ENCODE data around the gene PEX7.

The PEX7 gene

GRCh38 chr6:136920671-136921380, 98.4 kb downstream of the PEX7 start:
- peak overlapping the region; percentile 0 for H3K9ac ChIP-seq (ENCODE audit: low read length)
- H3K4me1 ChIP-seq (ENCODE audit: control insufficient read depth, low read depth, low read length): peaks cover 5% of the 10 kb centered on the region
- H3K9me3 ChIP-seq (ENCODE audit: control insufficient read depth, low read depth, low read length): no peaks in the 10 kb centered on the region
- H3K4me3 ChIP-seq (ENCODE audit: low read length): peak overlapping the region; percentile 61
- H3K36me3 ChIP-seq (ENCODE audit: control insufficient read depth, low read depth, low read length): no peaks in the 10 kb centered on the region
- no peak overlapping the region for H3K27ac ChIP-seq (ENCODE audit: low read length)
- peaks cover 65% of the 10 kb centered on the region for H3K27me3 ChIP-seq (ENCODE audit: control insufficient read depth, insufficient read depth, low read length)

- Histone ChIP-seq H3K9ac (ENCODE audit: low read length) (peak overlapping the region; percentile 0), H3K4me1 (ENCODE audit: control insufficient read depth, low read depth, low read length) (peaks cover 5% of the 10 kb centered on the region), H3K36me3 (ENCODE audit: control insufficient read depth, low read depth, low read length) (no peaks in the 10 kb centered on the region), H3K4me3 (ENCODE audit: low read length) (peak overlapping the region; percentile 61), H3K27ac (ENCODE audit: low read length) (no peak overlapping the region), H3K9me3 (ENCODE audit: control insufficient read depth, low read depth, low read length) (no peaks in the 10 kb centered on the region), H3K27me3 (ENCODE audit: control insufficient read depth, insufficient read depth, low read length) (peaks cover 65% of the 10 kb centered on the region)
These were observed 99.1 kb downstream of the PEX7 start for GRCh38 chr6:136921381-136921935.

GRCh38 chr6:136921936-136922684, 99.7 kb downstream of the PEX7 start, which contains the start of gene SLC35D3:
SLC35D3 (plus strand) TSS chr6:136922301; CDS start chr6:136922429, 128 bp downstream.
- Histone ChIP-seq H3K4me3 (ENCODE audit: low read length) (peak within 1 kb of the TSS; percentile 61), H3K9me3 (ENCODE audit: control insufficient read depth, low read depth, low read length) (no peaks in the 10 kb centered on the region), H3K27ac (ENCODE audit: low read length) (no peak within 1 kb of the TSS), H3K36me3 (ENCODE audit: control insufficient read depth, low read depth, low read length) (no peaks in the 10 kb centered on the region), H3K27me3 (ENCODE audit: control insufficient read depth, insufficient read depth, low read length) (peaks cover 65% of the 10 kb centered on the region), H3K9ac (ENCODE audit: low read length) (peak within 1 kb of the TSS; percentile 0), H3K4me1 (ENCODE audit: control insufficient read depth, low read depth, low read length) (peaks cover 5% of the 10 kb centered on the region)

GRCh38 chr6:136922685-136923006, 100.3 kb downstream of the PEX7 start:
- no peaks in the 10 kb centered on the region for H3K36me3 ChIP-seq (ENCODE audit: control insufficient read depth, low read depth, low read length)
- H3K9me3 ChIP-seq (ENCODE audit: control insufficient read depth, low read depth, low read length): no peaks in the 10 kb centered on the region
- H3K27ac ChIP-seq (ENCODE audit: low read length): no peak overlapping the region
- H3K4me1 ChIP-seq (ENCODE audit: control insufficient read depth, low read depth, low read length): peaks cover 5% of the 10 kb centered on the region
- peaks cover 65% of the 10 kb centered on the region for H3K27me3 ChIP-seq (ENCODE audit: control insufficient read depth, insufficient read depth, low read length)
- H3K9ac ChIP-seq (ENCODE audit: low read length): no peak overlapping the region
- H3K4me3 ChIP-seq (ENCODE audit: low read length): peak overlapping the region; percentile 61

GRCh38 chr6:136923116-136923953, 100.9 kb downstream of the PEX7 start:
- no peaks in the 10 kb centered on the region for H3K36me3 ChIP-seq (ENCODE audit: control insufficient read depth, low read depth, low read length)
- H3K9me3 ChIP-seq (ENCODE audit: control insufficient read depth, low read depth, low read length): no peaks in the 10 kb centered on the region
- H3K4me3 ChIP-seq (ENCODE audit: low read length): no peak overlapping the region
- H3K27me3 ChIP-seq (ENCODE audit: control insufficient read depth, insufficient read depth, low read length): peaks cover 65% of the 10 kb centered on the region
- peaks cover 5% of the 10 kb centered on the region for H3K4me1 ChIP-seq (ENCODE audit: control insufficient read depth, low read depth, low read length)
- H3K27ac ChIP-seq (ENCODE audit: low read length): no peak overlapping the region
- H3K9ac ChIP-seq (ENCODE audit: low read length): no peak overlapping the region

DNA sequence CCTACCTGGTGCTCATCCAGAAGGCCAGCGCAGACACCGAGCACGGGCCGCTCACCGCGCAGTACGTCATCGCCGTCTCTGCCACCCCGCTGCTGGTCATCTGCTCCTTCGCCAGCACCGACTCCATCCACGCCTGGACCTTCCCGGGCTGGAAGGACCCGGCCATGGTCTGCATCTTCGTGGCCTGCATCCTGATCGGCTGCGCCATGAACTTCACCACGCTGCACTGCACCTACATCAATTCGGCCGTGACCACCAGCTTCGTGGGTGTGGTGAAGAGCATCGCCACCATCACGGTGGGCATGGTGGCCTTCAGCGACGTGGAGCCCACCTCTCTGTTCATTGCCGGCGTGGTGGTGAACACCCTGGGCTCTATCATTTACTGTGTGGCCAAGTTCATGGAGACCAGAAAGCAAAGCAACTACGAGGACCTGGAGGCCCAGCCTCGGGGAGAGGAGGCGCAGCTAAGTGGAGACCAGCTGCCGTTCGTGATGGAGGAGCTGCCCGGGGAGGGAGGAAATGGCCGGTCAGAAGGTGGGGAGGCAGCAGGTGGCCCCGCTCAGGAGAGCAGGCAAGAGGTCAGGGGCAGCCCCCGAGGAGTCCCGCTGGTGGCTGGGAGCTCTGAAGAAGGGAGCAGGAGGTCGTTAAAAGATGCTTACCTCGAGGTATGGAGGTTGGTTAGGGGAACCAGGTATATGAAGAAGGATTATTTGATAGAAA, 101.7 kb downstream of the PEX7 start:
- no peaks in the 10 kb centered on the region for H3K9me3 ChIP-seq (ENCODE audit: control insufficient read depth, low read depth, low read length)
- H3K4me1 ChIP-seq (ENCODE audit: control insufficient read depth, low read depth, low read length): no peaks in the 10 kb centered on the region
- H3K36me3 ChIP-seq (ENCODE audit: control insufficient read depth, low read depth, low read length): no peaks in the 10 kb centered on the region
- no peak overlapping the region for H3K4me3 ChIP-seq (ENCODE audit: low read length)
- H3K9ac ChIP-seq (ENCODE audit: low read length): no peak overlapping the region
- no peak overlapping the region for H3K27ac ChIP-seq (ENCODE audit: low read length)
- H3K27me3 ChIP-seq (ENCODE audit: control insufficient read depth, insufficient read depth, low read length): peaks cover 57% of the 10 kb centered on the region

GRCh38 chr6:136926383-136926782, 104.0 kb downstream of the PEX7 start:
- Histone ChIP-seq H3K36me3 (ENCODE audit: control insufficient read depth, low read depth, low read length) (no peaks in the 10 kb centered on the region), H3K9ac (ENCODE audit: low read length) (no peak overlapping the region), H3K27me3 (ENCODE audit: control insufficient read depth, insufficient read depth, low read length) (peaks cover 35% of the 10 kb centered on the region), H3K4me1 (ENCODE audit: control insufficient read depth, low read depth, low read length) (no peaks in the 10 kb centered on the region), H3K4me3 (ENCODE audit: low read length) (no peak overlapping the region), H3K9me3 (ENCODE audit: control insufficient read depth, low read depth, low read length) (no peaks in the 10 kb centered on the region), H3K27ac (ENCODE audit: low read length) (no peak overlapping the region)

DNA sequence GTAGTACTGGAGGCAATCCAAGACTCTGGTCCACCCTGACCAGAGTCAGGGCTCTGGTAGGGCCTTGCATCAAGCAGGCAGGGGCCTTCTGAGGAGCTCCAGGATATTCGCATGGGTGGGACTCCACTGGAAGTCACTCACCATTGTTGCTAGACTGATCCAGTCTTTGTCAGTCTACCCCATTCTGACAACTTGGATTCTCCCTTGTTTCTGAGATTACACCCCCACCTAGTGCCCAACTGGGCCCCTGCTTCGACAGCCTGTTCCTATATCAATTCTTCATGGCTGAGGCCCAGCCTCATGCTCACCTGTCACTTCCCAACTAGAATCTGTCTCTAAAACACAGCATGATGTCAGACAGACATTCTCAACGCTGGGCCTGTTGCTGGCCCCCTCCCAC, 104.9 kb downstream of the PEX7 start:
- Histone ChIP-seq H3K4me1 (ENCODE audit: control insufficient read depth, low read depth, low read length) (no peaks in the 10 kb centered on the region), H3K36me3 (ENCODE audit: control insufficient read depth, low read depth, low read length) (no peaks in the 10 kb centered on the region), H3K4me3 (ENCODE audit: low read length) (no peak overlapping the region), H3K27ac (ENCODE audit: low read length) (no peak overlapping the region), H3K9me3 (ENCODE audit: control insufficient read depth, low read depth, low read length) (no peaks in the 10 kb centered on the region), H3K9ac (ENCODE audit: low read length) (no peak overlapping the region), H3K27me3 (ENCODE audit: control insufficient read depth, insufficient read depth, low read length) (peaks cover 25% of the 10 kb centered on the region)

DNA sequence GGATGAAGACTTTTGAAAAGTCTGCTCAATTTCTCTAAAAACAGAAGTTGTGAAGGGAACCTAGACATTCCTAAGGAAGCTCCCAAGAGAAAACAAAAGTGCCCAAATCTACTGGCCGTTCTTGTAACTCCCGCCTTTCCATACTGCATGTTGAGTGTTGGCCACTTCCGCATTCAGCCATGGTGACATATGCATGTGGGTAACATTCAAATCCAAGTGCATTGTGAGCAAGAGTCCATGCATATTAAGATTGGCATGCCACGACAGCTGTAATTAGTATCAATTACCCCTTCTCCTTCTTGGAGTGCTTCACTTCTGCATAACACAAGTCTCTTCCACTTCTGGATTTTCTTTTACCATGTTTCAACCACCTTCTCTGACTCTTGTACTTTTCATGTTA, 108.1 kb downstream of the PEX7 start:
- Histone ChIP-seq H3K4me1 (ENCODE audit: control insufficient read depth, low read depth, low read length) (no peaks in the 10 kb centered on the region), H3K9me3 (ENCODE audit: control insufficient read depth, low read depth, low read length) (no peaks in the 10 kb centered on the region), H3K9ac (ENCODE audit: low read length) (no peak overlapping the region), H3K27me3 (ENCODE audit: control insufficient read depth, insufficient read depth, low read length) (no peaks in the 10 kb centered on the region), H3K27ac (ENCODE audit: low read length) (no peak overlapping the region), H3K4me3 (ENCODE audit: low read length) (no peak overlapping the region), H3K36me3 (ENCODE audit: control insufficient read depth, low read depth, low read length) (no peaks in the 10 kb centered on the region)

- Histone ChIP-seq H3K9me3 (ENCODE audit: control insufficient read depth, low read depth, low read length) (no peaks in the 10 kb centered on the region), H3K36me3 (ENCODE audit: control insufficient read depth, low read depth, low read length) (no peaks in the 10 kb centered on the region), H3K4me1 (ENCODE audit: control insufficient read depth, low read depth, low read length) (no peaks in the 10 kb centered on the region), H3K9ac (ENCODE audit: low read length) (no peak overlapping the region), H3K27me3 (ENCODE audit: control insufficient read depth, insufficient read depth, low read length) (no peaks in the 10 kb centered on the region), H3K4me3 (ENCODE audit: low read length) (no peak overlapping the region), H3K27ac (ENCODE audit: low read length) (no peak overlapping the region)
These were observed 110.2 kb downstream of the PEX7 start for GRCh38 chr6:136932599-136932998.

DNA sequence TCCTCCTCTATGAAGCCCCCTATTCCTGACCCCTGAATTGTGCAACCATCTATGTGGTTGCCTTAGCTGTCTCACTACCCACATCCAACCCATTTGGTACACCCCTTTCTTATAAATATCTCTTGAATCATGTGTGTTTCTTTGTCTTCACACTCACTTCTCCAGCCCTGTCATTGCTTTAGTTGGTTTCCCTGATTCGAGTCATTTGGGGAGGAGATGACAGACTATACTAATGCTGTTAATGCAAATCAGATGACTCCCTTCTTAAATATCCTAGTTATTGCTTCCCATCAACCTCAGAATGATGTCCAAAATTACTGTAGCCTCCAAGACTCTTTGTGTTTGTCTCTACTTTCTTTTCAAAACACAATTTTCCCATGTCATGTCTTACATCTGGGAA, 122.7 kb downstream of the PEX7 start:
- Histone ChIP-seq H3K36me3 (ENCODE audit: control insufficient read depth, low read depth, low read length) (no peaks in the 10 kb centered on the region), H3K4me1 (ENCODE audit: control insufficient read depth, low read depth, low read length) (peaks cover 13% of the 10 kb centered on the region), H3K27me3 (ENCODE audit: control insufficient read depth, insufficient read depth, low read length) (no peaks in the 10 kb centered on the region), H3K4me3 (ENCODE audit: low read length) (no peak overlapping the region), H3K9ac (ENCODE audit: low read length) (no peak overlapping the region), H3K9me3 (ENCODE audit: control insufficient read depth, low read depth, low read length) (peaks cover 2% of the 10 kb centered on the region), H3K27ac (ENCODE audit: low read length) (no peak overlapping the region)
